Mucosa of stomach (tissue), 1 donor: Measurements from ENCODE around the gene AK4.

Experiments used
- H3K27me3 ChIP-seq: one replicate; pipeline ENCODE4 v1.7.0; 2013; ENCODE audit warnings: mild to moderate bottlenecking, low read length; ENCODE audit not compliant: control insufficient read depth, insufficient read depth
- H3K36me3 ChIP-seq: one replicate; pipeline ENCODE4 v1.7.0; 2013; ENCODE audit warnings: low read length; ENCODE audit not compliant: control insufficient read depth, insufficient read depth
- H3K4me1 ChIP-seq: one replicate; pipeline ENCODE4 v1.7.0; 2013; ENCODE audit warnings: mild to moderate bottlenecking, low read length; ENCODE audit not compliant: control insufficient read depth, insufficient read depth
- H3K4me3 ChIP-seq: one replicate; pipeline ENCODE4 v1.7.0; 2013; ENCODE audit warnings: low read length
- H3K9ac ChIP-seq: one replicate; pipeline ENCODE4 v1.7.0; 2013; ENCODE audit warnings: mild to moderate bottlenecking, low read length, moderate library complexity
- H3K9me3 ChIP-seq: one replicate; pipeline ENCODE4 v1.7.0; 2013; ENCODE audit warnings: mild to moderate bottlenecking, low read length, moderate library complexity; ENCODE audit not compliant: control insufficient read depth
- donor health status: Pancreatic carcinoma.

Gene AK4

DNA sequence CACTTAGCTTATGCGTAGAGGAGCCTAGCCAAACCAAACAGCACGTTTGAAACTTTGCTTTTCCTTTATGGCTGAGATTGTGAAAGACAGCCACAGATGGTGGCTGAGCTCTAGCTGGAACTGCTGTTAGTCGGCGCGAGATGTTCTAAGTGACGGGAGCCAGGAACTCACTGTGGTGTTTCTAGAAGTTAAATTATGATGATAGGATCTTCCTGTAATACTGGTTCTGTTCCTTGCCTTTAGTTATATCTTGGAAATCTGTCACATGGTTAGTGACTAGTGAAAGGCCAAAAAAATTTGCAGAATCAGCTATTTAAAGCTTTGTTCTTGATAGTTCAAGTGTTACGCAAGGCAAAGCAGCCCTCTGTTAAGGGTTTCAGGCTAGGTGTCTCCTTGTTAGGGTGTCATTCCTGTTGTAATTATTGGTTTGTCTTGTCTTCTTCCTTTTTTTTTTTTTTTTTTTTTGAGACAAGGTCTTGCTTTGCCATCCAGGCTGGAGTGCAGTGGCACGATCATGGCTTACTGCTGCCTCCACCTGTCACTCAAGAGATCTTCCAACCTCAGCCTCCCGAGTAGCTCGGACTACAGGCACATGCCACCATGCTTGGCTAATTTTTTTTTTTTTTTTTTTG lies 22.6 kb downstream of the AK4 start:
- Histone ChIP-seq H3K9ac (no peak overlapping the region), H3K4me3 (no peak overlapping the region), H3K27me3 (no peaks in the 10 kb centered on the region), H3K9me3 (no peaks in the 10 kb centered on the region), H3K36me3 (no peaks in the 10 kb centered on the region), H3K4me1 (peaks cover 36% of the 10 kb centered on the region)

DNA sequence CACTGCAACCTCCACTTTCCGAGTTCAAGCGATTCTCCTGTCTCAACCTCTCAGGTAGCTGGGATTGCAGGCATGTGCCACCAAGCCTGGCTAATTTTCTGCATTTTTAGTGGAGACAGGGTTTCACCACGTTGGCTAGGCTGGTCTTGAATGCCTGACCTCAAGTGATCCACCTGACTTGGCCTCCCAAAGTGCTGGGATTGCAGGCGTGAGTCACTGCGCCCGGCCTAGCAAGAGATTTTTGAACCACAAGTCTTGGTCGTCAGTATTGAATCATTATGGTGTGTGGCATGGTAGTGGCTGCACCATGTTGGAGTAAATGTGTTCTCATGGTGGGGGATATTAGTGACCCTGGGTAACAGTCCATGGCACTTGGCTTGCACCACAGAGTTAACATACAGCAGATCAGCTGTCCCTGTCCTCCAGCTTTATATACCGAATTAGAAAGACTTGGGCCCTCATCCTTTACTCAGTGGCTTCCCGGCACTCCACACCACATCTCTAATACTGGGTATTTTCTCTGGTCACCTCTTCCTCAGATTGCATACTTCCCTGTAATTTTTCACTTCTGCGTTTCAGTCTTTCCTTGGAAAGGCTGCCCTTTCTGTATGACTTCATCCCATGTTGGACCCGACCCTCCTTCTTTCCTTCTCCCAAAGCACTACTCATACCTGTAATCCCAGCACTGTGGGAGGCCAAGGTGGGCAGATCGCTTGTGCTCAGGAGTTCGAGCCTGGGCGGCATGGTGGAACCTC lies 25.1 kb downstream of the AK4 start:
- Histone ChIP-seq H3K36me3 (no peaks in the 10 kb centered on the region), H3K27me3 (no peaks in the 10 kb centered on the region), H3K4me3 (no peak overlapping the region), H3K9ac (no peak overlapping the region), H3K9me3 (no peaks in the 10 kb centered on the region), H3K4me1 (peaks cover 37% of the 10 kb centered on the region)

DNA sequence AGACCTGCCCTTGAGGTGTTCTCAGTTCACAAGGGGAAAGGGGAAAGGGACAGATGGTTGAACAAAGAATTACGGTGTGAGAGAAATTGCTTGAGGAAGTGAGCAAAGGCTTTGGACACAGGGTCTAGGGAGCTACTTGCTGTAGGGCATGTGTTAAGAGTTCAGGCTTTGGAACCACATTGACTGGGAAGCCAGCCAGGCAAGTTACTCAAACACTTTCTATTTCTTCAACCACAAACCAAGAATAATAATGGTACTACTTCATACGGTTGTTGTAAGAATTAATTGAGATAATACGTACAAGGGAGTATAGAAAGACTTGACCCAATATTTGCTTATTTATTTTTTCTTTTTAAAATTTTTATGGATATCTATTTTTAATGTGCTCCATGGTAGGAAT lies 26.6 kb downstream of the AK4 start:
- Histone ChIP-seq H3K4me3 (no peak overlapping the region), H3K4me1 (peaks cover 45% of the 10 kb centered on the region), H3K36me3 (no peaks in the 10 kb centered on the region), H3K9me3 (no peaks in the 10 kb centered on the region), H3K27me3 (no peaks in the 10 kb centered on the region), H3K9ac (no peak overlapping the region)

DNA sequence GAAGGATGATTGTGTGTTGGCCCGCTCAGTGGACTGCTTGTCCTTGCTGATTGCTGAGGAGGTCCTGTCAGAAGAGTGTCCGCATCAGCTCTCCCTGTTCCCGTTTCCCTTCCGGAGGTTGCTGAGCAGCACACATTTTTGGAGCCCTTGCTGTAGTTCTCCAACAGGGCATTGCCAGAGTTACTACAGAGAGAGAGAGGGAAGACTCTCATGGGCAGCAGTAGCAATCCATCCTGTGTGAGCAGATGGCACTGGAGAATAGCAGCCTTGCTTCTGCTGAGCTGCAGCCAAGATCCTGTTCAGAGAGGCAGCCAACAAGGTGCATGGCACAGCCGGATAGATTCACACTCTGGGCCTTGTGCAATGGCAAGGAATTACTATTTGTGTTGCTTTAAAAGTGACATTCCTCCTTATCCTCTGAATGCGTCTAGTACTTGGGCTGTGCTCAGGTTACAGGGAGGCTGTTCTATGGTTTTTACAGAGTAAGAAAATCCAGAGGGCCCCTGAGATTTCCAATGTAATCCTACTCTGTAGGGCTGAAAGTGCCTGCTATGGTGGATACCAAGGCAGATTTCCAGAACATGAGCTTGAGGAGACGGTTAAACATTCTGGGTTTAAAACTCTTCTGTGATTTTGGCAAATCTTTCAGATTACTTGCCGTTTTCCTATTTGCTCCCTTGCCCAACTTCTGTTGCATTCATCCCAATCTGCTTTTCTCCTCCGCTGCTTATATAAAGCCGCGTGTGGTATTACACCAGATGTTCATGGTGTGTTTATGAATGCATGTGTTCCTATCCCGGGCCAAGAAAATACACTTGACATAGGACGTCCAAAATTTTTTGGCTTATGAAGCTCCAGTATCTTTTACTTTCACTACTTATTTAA lies 27.4 kb downstream of the AK4 start:
- Histone ChIP-seq H3K4me3 (no peak overlapping the region), H3K4me1 (peaks cover 45% of the 10 kb centered on the region)

DNA sequence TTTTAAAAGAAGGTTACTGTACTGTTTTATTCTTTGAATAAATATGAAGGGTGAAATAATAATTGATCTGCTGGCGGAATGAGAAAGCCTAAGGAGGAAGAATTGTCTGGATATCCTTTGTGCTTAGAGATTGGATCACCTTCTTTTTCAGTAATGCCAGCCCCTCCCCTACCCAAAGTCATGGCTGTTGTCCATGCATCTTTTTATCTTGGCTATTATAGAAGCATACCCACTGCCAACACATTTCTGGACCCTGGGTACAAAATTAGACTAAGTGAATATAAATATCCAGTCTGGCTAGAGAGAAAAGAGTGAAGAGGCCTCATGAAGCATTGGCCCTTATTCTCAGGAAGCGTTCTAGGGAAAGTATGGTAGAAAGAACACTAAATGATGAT lies 28.1 kb downstream of the AK4 start:
- Histone ChIP-seq H3K27me3 (no peaks in the 10 kb centered on the region), H3K9ac (no peak overlapping the region), H3K9me3 (no peaks in the 10 kb centered on the region), H3K36me3 (no peaks in the 10 kb centered on the region), H3K4me3 (no peak overlapping the region), H3K4me1 (peaks cover 45% of the 10 kb centered on the region)

More for the DNA sequence above, 27.4 kb downstream of the AK4 start:
- no peaks in the 10 kb centered on the region for H3K9me3 ChIP-seq
- H3K9ac ChIP-seq: no peak overlapping the region
- no peaks in the 10 kb centered on the region for H3K36me3 ChIP-seq
- no peaks in the 10 kb centered on the region for H3K27me3 ChIP-seq

DNA sequence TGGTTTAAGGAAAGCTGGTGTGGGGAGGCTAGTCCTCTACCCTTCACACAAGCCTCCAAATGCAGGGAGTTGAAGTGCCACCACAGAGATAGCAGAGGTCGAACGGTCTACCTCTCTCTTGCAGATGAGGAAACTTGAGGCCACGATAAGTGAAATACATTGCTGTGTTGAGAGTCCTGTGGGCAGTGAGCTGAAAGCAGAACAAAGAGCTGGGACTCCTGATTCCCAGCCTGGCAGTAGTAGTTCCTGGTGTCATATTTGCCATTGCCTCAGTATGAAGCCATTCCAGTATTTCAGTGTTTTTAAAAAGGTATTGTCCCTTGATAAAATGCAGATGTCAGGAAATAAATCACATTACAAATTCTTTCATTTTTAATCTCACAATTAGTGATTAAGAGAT lies 28.6 kb downstream of the AK4 start:
- Histone ChIP-seq H3K9ac (no peak overlapping the region), H3K4me3 (no peak overlapping the region), H3K36me3 (no peaks in the 10 kb centered on the region), H3K27me3 (no peaks in the 10 kb centered on the region), H3K9me3 (no peaks in the 10 kb centered on the region), H3K4me1 (peaks cover 45% of the 10 kb centered on the region)

DNA sequence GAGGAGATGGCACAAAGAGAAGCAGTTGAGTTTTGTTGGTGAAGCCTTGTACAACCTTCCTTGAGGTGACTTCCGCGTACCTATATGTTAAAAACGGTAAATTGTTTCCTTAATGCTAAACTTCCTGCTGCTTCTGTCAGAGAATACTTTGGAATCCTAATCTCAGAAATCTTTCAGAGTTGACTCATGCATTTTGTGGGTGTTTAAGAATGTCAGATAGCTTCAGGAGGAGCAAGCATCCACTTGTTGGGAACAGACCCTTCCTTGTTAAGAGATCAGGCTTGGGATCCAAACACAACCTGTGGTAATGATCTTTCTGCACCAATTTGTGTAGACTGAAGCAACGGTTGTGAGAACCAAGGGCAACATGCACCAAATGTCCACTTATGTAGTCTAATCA lies 29.5 kb downstream of the AK4 start:
- Histone ChIP-seq H3K4me1 (peaks cover 45% of the 10 kb centered on the region), H3K9me3 (no peaks in the 10 kb centered on the region), H3K27me3 (no peaks in the 10 kb centered on the region), H3K4me3 (no peak overlapping the region), H3K9ac (no peak overlapping the region), H3K36me3 (no peaks in the 10 kb centered on the region)

DNA sequence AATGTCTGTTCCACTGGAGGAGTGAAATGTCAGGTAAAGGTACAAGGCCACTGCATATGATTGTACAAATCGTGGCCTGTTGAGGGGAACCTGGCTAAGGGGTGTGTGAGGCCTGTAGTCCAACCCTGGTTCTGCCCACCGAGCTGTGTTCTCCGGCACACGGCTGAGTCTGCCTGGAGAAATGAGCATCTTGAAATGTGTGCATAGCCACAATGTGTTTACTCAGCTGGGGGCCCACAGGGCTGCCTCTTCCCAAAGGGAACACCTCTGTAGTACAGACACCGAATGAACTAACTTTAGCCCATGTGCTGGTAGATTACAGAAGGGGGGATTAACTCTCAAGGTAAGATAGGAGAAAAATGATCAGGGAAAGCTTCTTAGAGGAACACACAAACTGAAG lies 30.2 kb downstream of the AK4 start:
- no peaks in the 10 kb centered on the region for H3K36me3 ChIP-seq
- no peaks in the 10 kb centered on the region for H3K9me3 ChIP-seq
- H3K9ac ChIP-seq: no peak overlapping the region
- H3K4me1 ChIP-seq: peaks cover 45% of the 10 kb centered on the region
- no peak overlapping the region for H3K4me3 ChIP-seq
- H3K27me3 ChIP-seq: no peaks in the 10 kb centered on the region

DNA sequence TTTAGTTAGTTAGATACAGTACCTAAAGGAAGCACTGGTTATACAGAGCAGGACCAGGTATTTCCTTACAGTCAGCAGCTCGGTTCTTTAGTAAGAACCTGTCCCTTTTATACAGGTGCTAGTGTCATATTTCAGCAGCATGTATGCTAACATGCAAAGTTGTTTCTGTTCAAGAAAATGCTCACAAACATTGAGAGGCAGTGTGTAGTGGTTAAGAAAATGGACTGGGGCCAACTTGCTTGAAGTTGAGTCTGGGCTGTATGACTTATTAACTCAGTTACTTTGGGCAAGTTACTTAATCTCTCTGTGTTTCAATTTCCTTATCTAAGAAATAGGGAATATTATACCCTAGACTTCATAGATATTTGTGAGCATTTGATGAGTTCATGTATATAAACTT lies 31.1 kb downstream of the AK4 start:
- H3K4me3 ChIP-seq: no peak overlapping the region
- no peaks in the 10 kb centered on the region for H3K9me3 ChIP-seq
- no peak overlapping the region for H3K9ac ChIP-seq
- H3K27me3 ChIP-seq: no peaks in the 10 kb centered on the region
- H3K4me1 ChIP-seq: peaks cover 38% of the 10 kb centered on the region
- no peaks in the 10 kb centered on the region for H3K36me3 ChIP-seq

DNA sequence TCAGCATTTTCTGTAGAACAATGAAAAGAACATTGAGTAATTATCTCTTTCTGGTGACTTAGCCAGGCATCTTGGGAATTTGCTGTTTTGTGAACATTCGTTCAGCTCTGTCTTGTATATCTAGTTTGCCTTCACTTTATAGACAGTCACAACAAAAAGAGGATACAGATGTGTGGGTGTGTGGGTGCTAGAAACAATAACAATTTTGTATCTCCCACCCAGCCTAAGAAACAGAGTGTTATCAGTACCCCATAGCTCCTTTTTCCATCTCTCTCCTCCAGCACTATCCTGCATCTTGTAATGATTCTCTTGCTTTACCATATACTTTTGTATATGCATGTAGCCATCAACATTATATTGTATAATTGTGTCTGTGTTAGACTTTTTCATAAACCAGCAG lies 33.0 kb downstream of the AK4 start:
- H3K36me3 ChIP-seq: no peaks in the 10 kb centered on the region
- no peaks in the 10 kb centered on the region for H3K27me3 ChIP-seq
- no peak overlapping the region for H3K4me3 ChIP-seq
- peaks cover 27% of the 10 kb centered on the region for H3K4me1 ChIP-seq
- H3K9ac ChIP-seq: no peak overlapping the region
- H3K9me3 ChIP-seq: no peaks in the 10 kb centered on the region

DNA sequence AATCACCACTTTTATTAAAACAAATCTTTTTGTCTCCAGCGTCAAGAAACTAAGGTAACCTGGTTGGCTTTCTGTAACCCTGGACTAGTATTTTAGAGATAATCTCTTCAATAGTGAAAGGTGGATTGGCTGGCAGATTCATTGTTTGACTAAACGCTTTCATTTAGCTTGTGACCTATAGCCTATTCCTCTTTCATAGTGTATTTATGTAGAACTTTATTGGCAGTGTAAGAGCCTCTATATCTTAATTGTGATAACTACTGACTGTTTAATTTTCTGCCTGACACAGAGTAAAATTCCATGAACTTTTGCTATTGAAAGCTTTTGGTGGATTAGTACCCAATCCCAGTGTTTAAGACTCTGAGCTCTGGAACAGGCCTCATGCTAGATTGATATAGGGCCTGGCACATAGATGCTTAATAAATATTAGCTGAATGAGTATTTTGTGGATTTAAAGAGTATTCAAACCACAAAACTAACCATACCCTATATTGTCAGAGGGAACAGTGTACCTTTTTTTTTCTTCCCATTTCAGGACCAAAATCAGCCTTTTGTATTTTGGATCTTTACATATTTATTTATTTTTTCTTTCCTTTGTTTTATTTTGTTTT lies 34.8 kb downstream of the AK4 start:
- Histone ChIP-seq H3K36me3 (no peaks in the 10 kb centered on the region), H3K27me3 (no peaks in the 10 kb centered on the region), H3K9ac (no peak overlapping the region), H3K9me3 (no peaks in the 10 kb centered on the region), H3K4me3 (no peak overlapping the region), H3K4me1 (peaks cover 9% of the 10 kb centered on the region)
